Thoracic aorta (tissue), 2 donors: ENCODE data around the gene FCMR. TPM values are rescaled to one million over a fixed set of nuclear protein-coding genes. Genes with fewer than 3 reads are reported as not detected.

Experiments
- ATAC-seq: fragments of 150-250 bp; one replicate; pipeline ENCODE4 v1.8.0; 2017; ENCODE audit warnings: low read depth; ENCODE audit not compliant: insufficient number of reproducible peaks, low FRiP score
- DNase-seq: peaks from one replicate; pipeline ENCODE4 v3.0.0-alpha.2; 2020; ENCODE audit warnings: low spot score
- H3K27ac ChIP-seq, 2 donors: fragments of 200-600 bp; sonication (generic); 1 replicate in 1 of 2; 2 replicates in 1 of 2; pipeline ENCODE4 v1.5.1; 2016; ENCODE audit warnings: mild to moderate bottlenecking in 2 of 2, moderate library complexity in 2 of 2
- H3K27me3 ChIP-seq: fragments of 200-600 bp; sonication (generic); replicated peaks from 2 replicates; pipeline ENCODE4 v1.6.0; 2016; ENCODE audit warnings: mild to moderate bottlenecking; ENCODE audit not compliant: insufficient read depth
- H3K36me3 ChIP-seq: fragments of 200-600 bp; sonication (generic); one replicate; pipeline ENCODE4 v1.5.1; 2016
- H3K4me1 ChIP-seq, 2 donors: fragments of 200-600 bp; sonication (generic); 1 replicate in 1 of 2; 2 replicates in 1 of 2; pipeline versions ENCODE4 v1.5.1 to v1.6.0; 2016; ENCODE audit warnings: low read depth in 2 of 2, mild to moderate bottlenecking in 1 of 2; ENCODE audit not compliant: control insufficient read depth in 1 of 2
- H3K4me3 ChIP-seq: fragments of 200-600 bp; sonication (generic); 2 replicates; pipeline ENCODE4 v1.5.1; 2016; ENCODE audit warnings: mild to moderate bottlenecking
- H3K9me3 ChIP-seq: fragments of 200-600 bp; sonication (generic); 2 replicates; pipeline ENCODE4 v1.5.1; 2016
- CTCF ChIP-seq: fragments of 200-600 bp; sonication (generic); IDR thresholded peaks from one replicate; pipeline ENCODE4 v1.5.1; 2019; ENCODE audit warnings: antibody characterized with exemption
- total RNA-seq, 2 donors: library from RNA; depleted of rRNA; stranded (reverse); fragments of >200 nt; gene quantifications; one replicate each; pipeline versions ENCODE4 v1.1.0 to v1.2.3, GENCODE V29; 2016

Gene FCMR
- total RNA-seq, 2 donors from 2014 or later, result 5.4 TPM; not detected in 1

GRCh38 chr1:206937425-206937824 is 15.7 kb upstream of the FCMR start:
- H3K4me3 ChIP-seq, result no peak overlapping the region
- DNase-seq (no peak), ATAC-seq (no peak)
- no peak overlapping the region for H3K27ac ChIP-seq
- H3K4me1 ChIP-seq, result no peaks in the 10 kb centered on the region
- H3K36me3 ChIP-seq, result no peaks in the 10 kb centered on the region
- no peaks in the 10 kb centered on the region for H3K27me3 ChIP-seq
- TF ChIP-seq CTCF, result no peak
- no peaks in the 10 kb centered on the region for H3K9me3 ChIP-seq

GRCh38 chr1:206935491-206936067 is 13.8 kb upstream of the FCMR start:
- no peak for DNase-seq
- H3K36me3 ChIP-seq, result no peaks in the 10 kb centered on the region
- no peak overlapping the region for H3K27ac ChIP-seq
- no peak for ATAC-seq
- peak; percentile 27 for TF ChIP-seq CTCF
- no peaks in the 10 kb centered on the region for H3K4me1 ChIP-seq
- no peaks in the 10 kb centered on the region for H3K9me3 ChIP-seq
- H3K4me3 ChIP-seq, result no peak overlapping the region
- H3K27me3 ChIP-seq, result no peaks in the 10 kb centered on the region

GRCh38 chr1:206933333-206933945 is 11.7 kb upstream of the FCMR start:
- ATAC-seq, result no peak
- peak; percentile 10 for TF ChIP-seq CTCF

GRCh38 chr1:206932177-206932576 is 10.4 kb upstream of the FCMR start:
- no peak for ATAC-seq
- no peak overlapping the region for H3K4me3 ChIP-seq
- no peaks in the 10 kb centered on the region for H3K27me3 ChIP-seq
- no peak overlapping the region for H3K27ac ChIP-seq
- TF ChIP-seq CTCF, result no peak
- H3K36me3 ChIP-seq, result no peaks in the 10 kb centered on the region
- H3K4me1 ChIP-seq, result no peaks in the 10 kb centered on the region
- H3K9me3 ChIP-seq, result no peaks in the 10 kb centered on the region
- DNase-seq, result no peak

More at GRCh38 chr1:206933333-206933945, 11.7 kb upstream of the FCMR start:
- H3K27ac ChIP-seq, result no peak overlapping the region
- H3K27me3 ChIP-seq, result no peaks in the 10 kb centered on the region
- H3K36me3 ChIP-seq, result no peaks in the 10 kb centered on the region
- H3K4me1 ChIP-seq, result no peaks in the 10 kb centered on the region
- no peak overlapping the region for H3K4me3 ChIP-seq
- H3K9me3 ChIP-seq, result no peaks in the 10 kb centered on the region
- DNase-seq, result no peak

GRCh38 chr1:206931709-206932108 is 10.0 kb upstream of the FCMR start:
- no peak for TF ChIP-seq CTCF

More at GRCh38 chr1:206931709-206932108, 10.0 kb upstream of the FCMR start:
- Histone ChIP-seq H3K36me3 (no peaks in the 10 kb centered on the region), H3K27me3 (no peaks in the 10 kb centered on the region), H3K27ac (no peak overlapping the region), H3K9me3 (no peaks in the 10 kb centered on the region), H3K4me3 (no peak overlapping the region), H3K4me1 (no peaks in the 10 kb centered on the region)
- no peak for DNase-seq
- ATAC-seq, result no peak
